ENCODE results near the gene MCOLN2.

MCOLN2 gene

DNA sequence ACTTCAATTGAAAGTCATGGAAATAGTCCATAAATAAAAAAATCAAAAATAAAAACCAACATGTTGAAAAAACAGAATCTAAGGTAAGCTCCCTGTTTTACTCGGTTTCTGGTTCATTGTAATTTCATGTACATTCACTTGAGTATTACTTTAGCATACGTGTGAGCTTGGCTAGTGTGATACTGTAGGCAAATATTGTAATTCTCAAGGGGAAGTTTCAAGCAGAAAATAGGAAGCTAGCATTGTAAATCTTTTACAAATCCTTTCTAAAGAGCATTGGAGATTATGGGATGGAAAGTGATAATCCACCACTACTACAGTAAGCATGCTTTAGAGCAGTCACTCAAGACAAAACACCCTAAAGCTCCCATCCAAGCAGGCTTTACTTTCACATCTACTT, 100.6 kb downstream of the MCOLN2 start:
- no peaks in the 10 kb centered on the region for H3K9me3 ChIP-seq (ENCODE audit: severe bottlenecking)
- TF ChIP-seq, protein P1, sequence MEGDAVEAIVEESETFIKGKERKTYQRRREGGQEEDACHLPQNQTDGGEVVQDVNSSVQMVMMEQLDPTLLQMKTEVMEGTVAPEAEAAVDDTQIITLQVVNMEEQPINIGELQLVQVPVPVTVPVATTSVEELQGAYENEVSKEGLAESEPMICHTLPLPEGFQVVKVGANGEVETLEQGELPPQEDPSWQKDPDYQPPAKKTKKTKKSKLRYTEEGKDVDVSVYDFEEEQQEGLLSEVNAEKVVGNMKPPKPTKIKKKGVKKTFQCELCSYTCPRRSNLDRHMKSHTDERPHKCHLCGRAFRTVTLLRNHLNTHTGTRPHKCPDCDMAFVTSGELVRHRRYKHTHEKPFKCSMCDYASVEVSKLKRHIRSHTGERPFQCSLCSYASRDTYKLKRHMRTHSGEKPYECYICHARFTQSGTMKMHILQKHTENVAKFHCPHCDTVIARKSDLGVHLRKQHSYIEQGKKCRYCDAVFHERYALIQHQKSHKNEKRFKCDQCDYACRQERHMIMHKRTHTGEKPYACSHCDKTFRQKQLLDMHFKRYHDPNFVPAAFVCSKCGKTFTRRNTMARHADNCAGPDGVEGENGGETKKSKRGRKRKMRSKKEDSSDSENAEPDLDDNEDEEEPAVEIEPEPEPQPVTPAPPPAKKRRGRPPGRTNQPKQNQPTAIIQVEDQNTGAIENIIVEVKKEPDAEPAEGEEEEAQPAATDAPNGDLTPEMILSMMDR (IDR thresholded peaks at IDR 0.05; ENCODE audit: low read depth, low read length) = no peak

DNA sequence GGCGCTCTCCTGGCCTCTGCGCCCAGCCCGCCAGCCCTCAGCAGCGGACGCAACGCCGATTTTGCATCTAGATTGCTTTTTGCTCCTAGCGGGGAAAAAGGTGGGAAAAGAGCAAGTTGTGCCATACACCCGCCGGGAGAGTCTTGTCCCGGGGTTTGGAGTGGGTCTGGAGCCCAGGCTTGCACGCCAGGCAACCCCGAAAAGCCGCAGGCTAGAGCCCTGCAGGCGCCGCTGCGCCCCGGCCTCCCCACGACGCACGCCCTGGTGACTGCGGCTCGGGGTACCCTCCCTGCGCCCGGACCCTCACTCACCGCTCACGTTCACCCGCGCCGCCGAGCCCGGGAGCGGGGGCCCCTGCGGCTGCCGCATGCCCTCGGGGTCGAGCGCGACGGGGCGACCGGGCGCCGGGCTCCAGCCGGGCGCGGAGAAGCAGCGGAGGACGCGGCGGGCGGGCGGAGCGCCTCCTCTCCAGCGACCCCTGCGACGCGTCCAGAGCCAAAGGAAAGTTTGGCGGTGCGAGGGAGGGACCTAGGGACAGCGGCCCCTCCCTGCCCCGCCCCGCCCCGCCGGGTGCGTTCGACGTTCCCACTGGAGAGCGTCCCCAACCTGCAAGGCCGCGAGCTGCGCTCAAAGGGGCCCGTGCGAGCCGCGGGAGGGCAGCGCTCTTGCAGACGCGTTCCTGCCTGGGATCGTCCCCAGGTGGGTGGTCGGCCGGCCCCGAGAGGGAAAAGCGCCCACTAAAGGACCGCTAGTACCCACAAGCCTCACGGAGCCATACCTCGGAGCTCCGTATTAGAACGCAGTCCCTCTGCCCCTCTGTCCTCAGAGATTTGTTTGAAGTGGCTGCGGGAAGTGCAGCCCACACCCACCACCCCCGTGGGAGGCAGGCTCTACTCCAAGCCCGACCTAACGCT, 104.0 kb downstream of the MCOLN2 start, which contains the start of gene LPAR3:
LPAR3 (minus strand) TSS at position 502 of the 914 bp plus-strand sequence. CDS start 27,086 bp downstream, outside the sequence.
- H3K27me3 ChIP-seq (ENCODE audit: insufficient read depth, low read depth, severe bottlenecking) = peaks cover 18% of the 10 kb centered on the region
- peak within 1 kb of the TSS; percentile 32 for H3K4me3 ChIP-seq (ENCODE audit: low read depth, low read length)
- DNase-seq = peak; percentile 38
- no peak within 1 kb of the TSS for H3K27ac ChIP-seq
- TF ChIP-seq, protein P1 (IDR thresholded peaks at IDR 0.05; ENCODE audit: low read depth, low read length) = no peak
- H3K36me3 ChIP-seq = no peaks in the 10 kb centered on the region
- no peaks in the 10 kb centered on the region for H3K9me3 ChIP-seq (ENCODE audit: severe bottlenecking)

More for the DNA sequence above, 100.6 kb downstream of the MCOLN2 start:
- no peak for DNase-seq
- Histone ChIP-seq H3K27ac (no peak overlapping the region), H3K4me3 (ENCODE audit: low read depth, low read length) (no peak overlapping the region), H3K27me3 (ENCODE audit: insufficient read depth, low read depth, severe bottlenecking) (peaks cover 18% of the 10 kb centered on the region), H3K36me3 (no peaks in the 10 kb centered on the region)

DNA sequence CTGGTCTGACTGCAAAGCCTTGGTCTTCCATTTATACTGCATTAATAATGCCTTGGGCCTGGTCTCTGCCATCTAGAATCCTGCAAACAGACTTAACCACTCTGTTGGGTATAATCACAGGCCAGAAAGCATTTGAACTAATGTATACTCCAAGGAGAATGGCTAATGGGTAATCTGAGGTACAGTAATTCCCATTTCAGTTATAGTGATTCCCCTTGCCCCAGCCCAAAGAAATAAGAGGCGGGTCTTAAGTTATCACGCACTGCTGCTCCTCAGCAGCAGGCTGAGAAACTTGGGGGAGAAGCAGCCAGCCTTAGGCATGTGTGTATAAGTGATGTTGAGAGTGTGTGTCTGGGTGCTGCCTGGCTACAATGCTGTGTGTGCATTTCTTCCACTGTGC, 106.3 kb downstream of the MCOLN2 start:
- peaks cover 18% of the 10 kb centered on the region for H3K27me3 ChIP-seq (ENCODE audit: insufficient read depth, low read depth, severe bottlenecking)
- TF ChIP-seq, protein P1 (IDR thresholded peaks at IDR 0.05; ENCODE audit: low read depth, low read length) = no peak
- H3K4me3 ChIP-seq (ENCODE audit: low read depth, low read length) = no peak overlapping the region
- no peak for DNase-seq
- H3K36me3 ChIP-seq = no peaks in the 10 kb centered on the region
- no peak overlapping the region for H3K27ac ChIP-seq
- no peaks in the 10 kb centered on the region for H3K9me3 ChIP-seq (ENCODE audit: severe bottlenecking)

GRCh38 chr1:84889437-84889836, 107.5 kb downstream of the MCOLN2 start:
- Histone ChIP-seq H3K9me3 (ENCODE audit: severe bottlenecking) (no peaks in the 10 kb centered on the region), H3K27ac (no peak overlapping the region), H3K27me3 (ENCODE audit: insufficient read depth, low read depth, severe bottlenecking) (peaks cover 18% of the 10 kb centered on the region), H3K4me3 (ENCODE audit: low read depth, low read length) (no peak overlapping the region), H3K36me3 (no peaks in the 10 kb centered on the region)
- no peak for DNase-seq
- TF ChIP-seq, protein P1 (IDR thresholded peaks at IDR 0.05; ENCODE audit: low read depth, low read length) = no peak

- H3K36me3 ChIP-seq = no peaks in the 10 kb centered on the region
- H3K27me3 ChIP-seq (ENCODE audit: insufficient read depth, low read depth, severe bottlenecking) = peaks cover 14% of the 10 kb centered on the region
- DNase-seq = no peak
- H3K9me3 ChIP-seq (ENCODE audit: severe bottlenecking) = no peaks in the 10 kb centered on the region
- H3K4me3 ChIP-seq (ENCODE audit: low read depth, low read length) = no peak overlapping the region
- TF ChIP-seq, protein P1 (IDR thresholded peaks at IDR 0.05; ENCODE audit: low read depth, low read length) = no peak
- H3K27ac ChIP-seq = no peak overlapping the region
These were observed 108.2 kb downstream of the MCOLN2 start for GRCh38 chr1:84888753-84889152.

Data from WERI-Rb-1 (cell line).